ENCODE measurements around the gene FSTL5. TPM values are rescaled to one million over a fixed set of nuclear protein-coding genes. Genes with fewer than 3 reads are reported as not detected.

FSTL5 gene
- total RNA-seq, 1 donor, result not detected

DNA sequence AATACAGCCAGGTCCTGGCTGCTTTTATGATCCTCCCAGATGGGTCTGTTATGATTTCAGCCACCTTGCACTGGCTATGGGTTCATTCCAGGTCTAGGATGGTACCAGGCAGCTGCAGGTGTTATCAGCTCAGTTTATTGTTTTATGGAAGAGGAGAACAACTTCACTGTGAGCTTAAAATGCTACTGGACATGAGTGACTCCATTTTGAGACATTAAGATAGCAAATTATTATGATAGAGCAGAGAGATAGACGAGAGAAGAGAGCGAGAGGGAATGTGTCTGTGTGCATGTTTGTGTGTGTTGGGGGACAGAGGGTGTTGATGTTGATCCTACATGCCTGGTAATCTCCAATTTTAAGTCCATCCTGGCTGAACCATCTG, 820.2 kb downstream of the FSTL5 start:
- no peaks in the 10 kb centered on the region for H3K9me3 ChIP-seq (ENCODE audit: low read depth, low read length)
- no peak overlapping the region for H3K27ac ChIP-seq (ENCODE audit: low read depth, low read length)
- no peaks in the 10 kb centered on the region for H4K20me1 ChIP-seq (ENCODE audit: insufficient read depth, low read length)
- H3K79me2 ChIP-seq (ENCODE audit: insufficient read depth, low read length), result no peaks in the 10 kb centered on the region
- no peaks in the 10 kb centered on the region for H3K36me3 ChIP-seq (ENCODE audit: insufficient read depth, low read length)
- no peak for DNase-seq (ENCODE audit: insufficient read length, low spot score, missing footprints)
- H3K4me3 ChIP-seq (ENCODE audit: insufficient read depth, low read length), result no peak overlapping the region
- H2AFZ ChIP-seq (ENCODE audit: low read length), result no peak overlapping the region
- no peaks in the 10 kb centered on the region for H3K4me1 ChIP-seq (ENCODE audit: insufficient read depth, low read length)
- H3K4me2 ChIP-seq (ENCODE audit: insufficient read depth, low read length), result no peak overlapping the region
- TF ChIP-seq, protein P1, sequence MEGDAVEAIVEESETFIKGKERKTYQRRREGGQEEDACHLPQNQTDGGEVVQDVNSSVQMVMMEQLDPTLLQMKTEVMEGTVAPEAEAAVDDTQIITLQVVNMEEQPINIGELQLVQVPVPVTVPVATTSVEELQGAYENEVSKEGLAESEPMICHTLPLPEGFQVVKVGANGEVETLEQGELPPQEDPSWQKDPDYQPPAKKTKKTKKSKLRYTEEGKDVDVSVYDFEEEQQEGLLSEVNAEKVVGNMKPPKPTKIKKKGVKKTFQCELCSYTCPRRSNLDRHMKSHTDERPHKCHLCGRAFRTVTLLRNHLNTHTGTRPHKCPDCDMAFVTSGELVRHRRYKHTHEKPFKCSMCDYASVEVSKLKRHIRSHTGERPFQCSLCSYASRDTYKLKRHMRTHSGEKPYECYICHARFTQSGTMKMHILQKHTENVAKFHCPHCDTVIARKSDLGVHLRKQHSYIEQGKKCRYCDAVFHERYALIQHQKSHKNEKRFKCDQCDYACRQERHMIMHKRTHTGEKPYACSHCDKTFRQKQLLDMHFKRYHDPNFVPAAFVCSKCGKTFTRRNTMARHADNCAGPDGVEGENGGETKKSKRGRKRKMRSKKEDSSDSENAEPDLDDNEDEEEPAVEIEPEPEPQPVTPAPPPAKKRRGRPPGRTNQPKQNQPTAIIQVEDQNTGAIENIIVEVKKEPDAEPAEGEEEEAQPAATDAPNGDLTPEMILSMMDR (IDR thresholded peaks at IDR 0.05; ENCODE audit: extremely low read depth, low read depth, low read length), result no peak
- no peaks in the 10 kb centered on the region for H3K27me3 ChIP-seq (ENCODE audit: insufficient read depth, low read length)

DNA sequence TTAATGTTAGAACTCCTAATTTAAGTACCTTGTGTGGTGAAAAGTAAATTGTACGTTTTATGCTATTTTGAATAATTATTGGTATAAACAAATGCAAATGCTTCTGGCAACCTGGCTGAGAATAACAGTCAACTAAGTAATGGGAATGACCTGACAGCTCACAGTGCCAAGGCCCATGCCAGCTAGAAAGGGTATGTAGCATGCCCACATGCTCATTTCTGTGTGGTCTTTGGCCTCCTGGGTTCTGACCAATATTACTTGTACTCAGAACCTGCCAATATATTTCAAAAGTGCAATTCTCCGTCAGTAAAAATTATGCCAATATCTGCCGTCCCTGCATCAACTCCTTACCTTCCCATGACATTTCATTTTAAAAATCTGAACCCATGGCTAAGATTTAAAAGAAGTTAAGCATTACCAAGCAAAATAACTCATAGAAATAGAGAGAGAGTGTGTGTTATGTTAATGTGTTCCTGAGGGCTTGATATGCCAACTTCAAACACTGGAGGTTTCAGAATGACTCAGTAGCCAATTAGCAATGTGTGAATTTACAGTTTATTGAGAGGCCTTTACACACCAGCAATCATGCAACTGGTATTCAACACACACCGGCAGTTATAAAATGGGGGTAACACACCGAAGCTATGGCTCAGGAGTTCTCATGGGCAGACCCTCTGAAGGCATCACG, 820.8 kb downstream of the FSTL5 start:
- TF ChIP-seq, protein P1 (IDR thresholded peaks at IDR 0.05; ENCODE audit: extremely low read depth, low read depth, low read length), result no peak

DNA sequence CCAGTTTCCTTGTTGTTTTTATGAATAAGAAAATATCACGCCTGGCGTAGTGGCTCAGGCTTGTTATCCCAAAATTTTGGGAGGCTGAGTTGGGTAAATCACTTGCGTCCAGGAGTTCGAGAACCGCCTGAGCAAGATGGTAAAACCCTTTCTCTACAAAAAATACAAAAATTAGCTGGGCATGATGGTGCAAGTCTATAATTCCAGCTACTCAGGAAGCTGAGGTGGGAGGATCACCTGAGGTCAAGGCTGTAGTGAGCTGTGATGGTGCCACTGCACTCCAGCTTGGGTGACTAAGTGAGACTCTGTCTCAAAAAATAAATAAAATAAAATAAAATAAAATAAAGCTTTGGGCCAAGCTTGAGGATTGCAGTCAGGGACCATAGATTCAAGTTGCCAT, 827.2 kb downstream of the FSTL5 start:
- Histone ChIP-seq H3K79me2 (ENCODE audit: insufficient read depth, low read length) (no peaks in the 10 kb centered on the region), H3K9me3 (ENCODE audit: low read depth, low read length) (no peaks in the 10 kb centered on the region), H3K4me1 (ENCODE audit: insufficient read depth, low read length) (no peaks in the 10 kb centered on the region), H3K36me3 (ENCODE audit: insufficient read depth, low read length) (no peaks in the 10 kb centered on the region), H3K27ac (ENCODE audit: low read depth, low read length) (no peak overlapping the region), H2AFZ (ENCODE audit: low read length) (no peak overlapping the region), H3K4me3 (ENCODE audit: insufficient read depth, low read length) (no peak overlapping the region), H4K20me1 (ENCODE audit: insufficient read depth, low read length) (no peaks in the 10 kb centered on the region), H3K27me3 (ENCODE audit: insufficient read depth, low read length) (no peaks in the 10 kb centered on the region), H3K4me2 (ENCODE audit: insufficient read depth, low read length) (no peak overlapping the region)
- no peak for DNase-seq (ENCODE audit: insufficient read length, low spot score, missing footprints)
- TF ChIP-seq, protein P1 (IDR thresholded peaks at IDR 0.05; ENCODE audit: extremely low read depth, low read depth, low read length), result no peak

More for the DNA sequence above, 820.8 kb downstream of the FSTL5 start:
- Histone ChIP-seq H4K20me1 (ENCODE audit: insufficient read depth, low read length) (no peaks in the 10 kb centered on the region), H3K4me1 (ENCODE audit: insufficient read depth, low read length) (no peaks in the 10 kb centered on the region), H3K36me3 (ENCODE audit: insufficient read depth, low read length) (no peaks in the 10 kb centered on the region), H3K4me2 (ENCODE audit: insufficient read depth, low read length) (no peak overlapping the region), H3K9me3 (ENCODE audit: low read depth, low read length) (no peaks in the 10 kb centered on the region), H3K79me2 (ENCODE audit: insufficient read depth, low read length) (no peaks in the 10 kb centered on the region), H3K4me3 (ENCODE audit: insufficient read depth, low read length) (no peak overlapping the region), H3K27ac (ENCODE audit: low read depth, low read length) (no peak overlapping the region), H2AFZ (ENCODE audit: low read length) (no peak overlapping the region), H3K27me3 (ENCODE audit: insufficient read depth, low read length) (no peaks in the 10 kb centered on the region)
- no peak for DNase-seq (ENCODE audit: insufficient read length, low spot score, missing footprints)

DNA sequence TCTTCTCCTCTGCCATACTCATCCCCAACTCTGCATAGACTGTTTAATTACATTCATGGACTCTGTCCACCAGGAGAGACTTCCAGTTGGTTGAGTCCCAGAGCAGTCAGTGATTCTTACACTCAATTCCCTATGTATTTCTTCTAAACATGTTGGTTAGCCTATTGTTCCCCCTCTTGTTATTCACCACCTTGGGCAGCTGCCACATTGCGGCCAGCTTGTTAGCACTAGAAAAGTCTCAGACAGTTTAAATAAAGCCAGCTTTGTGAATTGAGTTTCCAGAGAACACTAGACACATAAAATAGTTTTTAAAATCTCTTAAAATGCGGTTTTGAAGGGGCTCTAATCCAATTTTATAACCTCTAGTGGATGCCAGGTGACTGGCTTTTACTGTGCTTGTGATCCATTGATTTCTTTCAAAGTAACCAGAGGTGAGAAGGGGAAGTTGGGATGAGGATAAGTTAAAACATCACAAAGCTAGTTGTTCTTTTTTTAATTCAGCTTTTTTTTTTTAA, 827.7 kb downstream of the FSTL5 start:
- Histone ChIP-seq H3K4me1 (ENCODE audit: insufficient read depth, low read length) (no peaks in the 10 kb centered on the region), H3K4me3 (ENCODE audit: insufficient read depth, low read length) (no peak overlapping the region), H2AFZ (ENCODE audit: low read length) (no peak overlapping the region), H3K4me2 (ENCODE audit: insufficient read depth, low read length) (no peak overlapping the region), H3K9me3 (ENCODE audit: low read depth, low read length) (no peaks in the 10 kb centered on the region), H3K27me3 (ENCODE audit: insufficient read depth, low read length) (no peaks in the 10 kb centered on the region), H3K36me3 (ENCODE audit: insufficient read depth, low read length) (no peaks in the 10 kb centered on the region), H3K27ac (ENCODE audit: low read depth, low read length) (no peak overlapping the region), H3K79me2 (ENCODE audit: insufficient read depth, low read length) (no peaks in the 10 kb centered on the region), H4K20me1 (ENCODE audit: insufficient read depth, low read length) (no peaks in the 10 kb centered on the region)
- no peak for DNase-seq (ENCODE audit: insufficient read length, low spot score, missing footprints)
- TF ChIP-seq, protein P1 (IDR thresholded peaks at IDR 0.05; ENCODE audit: extremely low read depth, low read depth, low read length), result no peak

Data from osteoblast (primary cell).